ENCODE measurements around the gene TREML4. TPM values are rescaled to one million over a fixed set of nuclear protein-coding genes. Genes with fewer than 3 reads are reported as not detected.

Gene TREML4
- total RNA-seq, 2 experiments from 2014 or later: not detected

DNA sequence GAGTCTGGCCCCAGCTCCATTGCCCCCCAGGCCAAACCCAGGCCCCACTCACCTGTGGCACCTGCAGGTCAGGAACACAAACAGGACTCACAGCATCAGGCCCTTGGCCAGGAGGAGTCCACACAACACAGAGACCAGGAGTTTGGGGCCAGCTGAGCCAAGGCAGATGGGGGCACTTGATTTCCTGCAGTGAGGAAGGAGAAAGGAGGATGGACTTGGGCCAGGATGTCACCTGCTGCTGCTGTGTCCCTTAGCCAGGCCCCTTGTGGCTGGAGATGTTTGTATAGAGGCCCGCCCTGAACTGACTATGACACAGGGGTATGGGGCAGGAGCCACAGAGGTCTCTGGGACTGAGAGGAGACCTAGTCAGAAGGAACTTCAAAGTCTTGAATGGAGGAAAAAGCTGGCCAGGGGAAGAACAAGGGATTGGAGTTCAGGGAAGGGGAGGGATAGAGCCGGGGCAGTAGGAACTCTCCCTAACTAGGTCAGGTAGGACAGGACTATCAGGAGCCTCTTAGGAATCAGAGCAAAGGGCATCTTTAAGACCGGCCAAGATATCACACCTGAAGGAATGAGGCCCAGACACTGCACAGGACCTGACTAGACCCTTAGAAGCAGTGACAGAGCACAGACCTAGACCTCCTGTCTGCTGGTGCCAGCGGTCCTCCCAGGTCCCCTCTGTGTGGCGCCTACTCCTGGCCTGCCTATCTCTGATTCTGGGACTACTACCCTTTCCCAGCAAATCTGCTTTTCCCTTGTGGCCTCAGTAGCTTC lies 18.4 kb upstream of the TREML4 start:
- intact Hi-C loops (cut with DNase I, micrococcal nuclease): no loop called here
- Histone ChIP-seq H3K4me1 (ENCODE audit: insufficient read depth, low read length) (no peaks in the 10 kb centered on the region), H3K36me3 (ENCODE audit: insufficient read depth, low read length) (no peaks in the 10 kb centered on the region), H3K9me3 (ENCODE audit: control insufficient read depth in 1 of 2, insufficient read depth in 1 of 2, low read length in 2 of 2) (peaks cover 0 to 6% of the 10 kb centered on the region in 2 experiments), H3K4me3 (ENCODE audit: low read length) (no peak overlapping the region), H3K27ac (ENCODE audit: low read depth in 1 of 2, low read length in 2 of 2) (no peak overlapping the region), H3K27me3 (ENCODE audit: control insufficient read depth in 1 of 2, insufficient read depth in 2 of 2, low read length in 2 of 2) (no peaks in the 10 kb centered on the region)
- Mint-ChIP-seq H3K27ac (no peak overlapping the region), H3K36me3 (ENCODE audit: low read depth) (no peaks in the 10 kb centered on the region), H3K4me3 (no peak overlapping the region), H3K9me3 (peaks cover 4% of the 10 kb centered on the region), H3K27me3 (no peaks in the 10 kb centered on the region), H3K4me1 (ENCODE audit: low read depth) (peaks cover 6% of the 10 kb centered on the region)
- CTCF ChIA-PET: no interaction called here
- POLR2A ChIA-PET: interaction anchor here (0.6 to 1.6 kb wide), 2 partner anchors 9 to 31 kb away, joined by 3 to 4 read pairs; no protein-coding TSS in a partner anchor
- ATAC-seq (ENCODE audit: poor library complexity) (no peak), DNase-seq (no peak)
- TF ChIP-seq, protein P1, sequence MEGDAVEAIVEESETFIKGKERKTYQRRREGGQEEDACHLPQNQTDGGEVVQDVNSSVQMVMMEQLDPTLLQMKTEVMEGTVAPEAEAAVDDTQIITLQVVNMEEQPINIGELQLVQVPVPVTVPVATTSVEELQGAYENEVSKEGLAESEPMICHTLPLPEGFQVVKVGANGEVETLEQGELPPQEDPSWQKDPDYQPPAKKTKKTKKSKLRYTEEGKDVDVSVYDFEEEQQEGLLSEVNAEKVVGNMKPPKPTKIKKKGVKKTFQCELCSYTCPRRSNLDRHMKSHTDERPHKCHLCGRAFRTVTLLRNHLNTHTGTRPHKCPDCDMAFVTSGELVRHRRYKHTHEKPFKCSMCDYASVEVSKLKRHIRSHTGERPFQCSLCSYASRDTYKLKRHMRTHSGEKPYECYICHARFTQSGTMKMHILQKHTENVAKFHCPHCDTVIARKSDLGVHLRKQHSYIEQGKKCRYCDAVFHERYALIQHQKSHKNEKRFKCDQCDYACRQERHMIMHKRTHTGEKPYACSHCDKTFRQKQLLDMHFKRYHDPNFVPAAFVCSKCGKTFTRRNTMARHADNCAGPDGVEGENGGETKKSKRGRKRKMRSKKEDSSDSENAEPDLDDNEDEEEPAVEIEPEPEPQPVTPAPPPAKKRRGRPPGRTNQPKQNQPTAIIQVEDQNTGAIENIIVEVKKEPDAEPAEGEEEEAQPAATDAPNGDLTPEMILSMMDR (IDR thresholded peaks at IDR 0.05): no peak

GRCh38 chr6:41214559-41215238 lies 13.4 kb upstream of the TREML4 start:
- Mint-ChIP-seq H3K27me3 (no peaks in the 10 kb centered on the region), H3K4me3 (no peak overlapping the region), H3K36me3 (ENCODE audit: low read depth) (no peaks in the 10 kb centered on the region), H3K4me1 (ENCODE audit: low read depth) (peaks cover 3% of the 10 kb centered on the region), H3K9me3 (peaks cover 5% of the 10 kb centered on the region), H3K27ac (no peak overlapping the region)
- ChIA-PET CTCF (no interaction called here), POLR2A (interaction anchor here (0.6 kb wide), 1 partner anchor 84 kb away, joined by 3 read pairs; no protein-coding TSS in a partner anchor)
- Histone ChIP-seq H3K9me3 (ENCODE audit: control insufficient read depth in 1 of 2, insufficient read depth in 1 of 2, low read length in 2 of 2) (peaks cover 0 to 12% of the 10 kb centered on the region in 2 experiments), H3K27me3 (ENCODE audit: control insufficient read depth in 1 of 2, insufficient read depth in 2 of 2, low read length in 2 of 2) (no peaks in the 10 kb centered on the region), H3K36me3 (ENCODE audit: insufficient read depth, low read length) (no peaks in the 10 kb centered on the region), H3K4me3 (ENCODE audit: low read length) (no peak overlapping the region), H3K4me1 (ENCODE audit: insufficient read depth, low read length) (no peaks in the 10 kb centered on the region), H3K27ac (ENCODE audit: low read depth in 1 of 2, low read length in 2 of 2) (no peak overlapping the region)
- no peak for ATAC-seq (ENCODE audit: poor library complexity)
- DNase-seq: no peak
- TF ChIP-seq, protein P1 (IDR thresholded peaks at IDR 0.05): no peak
- intact Hi-C loops (cut with DNase I, micrococcal nuclease): no loop called here

GRCh38 chr6:41215777-41216176 lies 12.4 kb upstream of the TREML4 start:
- Mint-ChIP-seq H3K4me1 (ENCODE audit: low read depth) (no peaks in the 10 kb centered on the region), H3K4me3 (no peak overlapping the region), H3K36me3 (ENCODE audit: low read depth) (no peaks in the 10 kb centered on the region), H3K9me3 (peaks cover 5% of the 10 kb centered on the region), H3K27ac (no peak overlapping the region), H3K27me3 (no peaks in the 10 kb centered on the region)
- H3K4me1 ChIP-seq (ENCODE audit: insufficient read depth, low read length): no peaks in the 10 kb centered on the region
- CTCF ChIA-PET: no interaction called here
- peaks cover 0 to 12% of the 10 kb centered on the region in 2 experiments for H3K9me3 ChIP-seq (ENCODE audit: control insufficient read depth in 1 of 2, insufficient read depth in 1 of 2, low read length in 2 of 2)
- DNase-seq (no peak), ATAC-seq (ENCODE audit: poor library complexity) (no peak)
- no peak overlapping the region for H3K27ac ChIP-seq (ENCODE audit: low read depth in 1 of 2, low read length in 2 of 2)
- H3K4me3 ChIP-seq (ENCODE audit: low read length): no peak overlapping the region
- H3K36me3 ChIP-seq (ENCODE audit: insufficient read depth, low read length): no peaks in the 10 kb centered on the region
- H3K27me3 ChIP-seq (ENCODE audit: control insufficient read depth in 1 of 2, insufficient read depth in 2 of 2, low read length in 2 of 2): no peaks in the 10 kb centered on the region
- POLR2A ChIA-PET: no interaction called here
- intact Hi-C loops (cut with DNase I, micrococcal nuclease): no loop called here
- TF ChIP-seq, protein P1 (IDR thresholded peaks at IDR 0.05): no peak

Data from CD4-positive, alpha-beta T cell (primary cell).